Heart right ventricle (tissue), 16 donors: ENCODE results near the gene PEX14. TPM values are rescaled to one million over a fixed set of nuclear protein-coding genes. Genes with fewer than 3 reads are reported as not detected.

Source experiments
- ATAC-seq, 8 donors: fragments of 200-7000 bp; cut with Tn5 transposase; one replicate each; pipeline ENCODE4 v1.9.1; 2020; ENCODE audit warnings: mild to moderate bottlenecking in 8 of 8, moderate library complexity in 8 of 8, moderate number of reproducible peaks in 1 of 8
- DNase-seq, 2 donors: peaks; one replicate each; pipeline ENCODE4 v3.0.0-alpha.2; 2020
- H3K27ac ChIP-seq, 10 donors: fragments of 200-600 bp; sonication (generic) in 2 of 10; one replicate each; pipeline versions ENCODE4 v1.5.0 to v1.8.0; 2020 to 2022; ENCODE audit warnings: mild to moderate bottlenecking in 3 of 10
- H3K27me3 ChIP-seq, 7 donors: fragments of 200-600 bp; one replicate each; pipeline ENCODE4 v1.8.0; 2021 to 2022; ENCODE audit warnings: mild to moderate bottlenecking in 2 of 7
- H3K36me3 ChIP-seq, 9 donors: fragments of 200-600 bp; sonication (generic) in 1 of 9; one replicate each; pipeline versions ENCODE4 v1.5.0 to v1.8.0; 2020 to 2022; ENCODE audit warnings: mild to moderate bottlenecking in 2 of 9
- H3K4me1 ChIP-seq, 9 donors: fragments of 200-600 bp; sonication (generic) in 1 of 9; one replicate each; pipeline versions ENCODE4 v1.5.0 to v1.8.0; 2020 to 2022; ENCODE audit warnings: mild to moderate bottlenecking in 4 of 9
- H3K4me3 ChIP-seq, 10 donors: fragments of 200-600 bp; sonication (generic) in 2 of 10; one replicate each; pipeline versions ENCODE4 v1.5.0 to v1.8.0; 2020 to 2022; ENCODE audit warnings: mild to moderate bottlenecking in 7 of 10, moderate library complexity in 2 of 10
- H3K9me3 ChIP-seq, 11 donors: fragments of 200-600 bp in 10 of 11; sonication (generic) in 2 of 11; one replicate each; pipeline versions ENCODE4 v1.5.0 to v1.8.0; 2013 to 2022; ENCODE audit warnings: mild to moderate bottlenecking in 2 of 11, control low read depth in 1 of 11, moderate library complexity in 1 of 11
- WGBS, 2 donors: extraction: QIAGEN DNeasy Blood & Tissue Kit; methylation state at CpG; one replicate each; pipeline ENCODE4 v1.1.7; 2013; ENCODE audit warnings: inconsistent platforms in 1 of 2; 5-methylcytosine and 5-hydroxymethylcytosine counted together
- intact Hi-C, 10 donors: fragments of 100-400 bp; cut with DNase I; formaldehyde crosslinking; loops; one replicate each; pipeline versions ENCODE4 v1.11.1 to v1.14.2; 2022
- polyA plus RNA-seq, 2 donors: library from polyadenylated mRNA; stranded (reverse); fragments of 200-250 nt; gene quantifications; one replicate each; pipeline ENCODE4 v1.2.3, GENCODE V29; 2013
- total RNA-seq, 10 donors: library from RNA; stranded (reverse); fragmentation: NEBNext Ultra II Directional in 3 of 10; extraction: Animal tissue kit (Norgen Biotek cat#: 25700) in 3 of 10; gene quantifications; one replicate each; pipeline versions ENCODE4 v1.2.1 to v1.2.4, GENCODE V29; 2021 to 2023
- TF ChIP-seq, protein P1 (sequence below), 9 donors: fragments of 200-600 bp; sonication (generic) in 2 of 9; IDR thresholded peaks; one replicate each; pipeline versions ENCODE4 v1.5.0 to v1.8.0; 2021 to 2022; ENCODE audit warnings: antibody characterized with exemption in 9 of 9, mild to moderate bottlenecking in 5 of 9, moderate library complexity in 1 of 9
- donor health status: Arrhythmogenic right ventricular cardiomyopathy.
- donor health status: ischemic (EF 13 %, LVEDD 7.1; RV severe dilation, severe dysfunction).
- donor health status: healthy with polysubstance abuse.
- donor health status: DM: no; HTN: yes; CAD: no.
- donor health status: DM: no; HTN: no; CAD: no.
- donor health status: ischemic (EF 25% LVEDD 6.9; RV normal size, moderate dysfunction).
- donor health status: ischemic (EF 25% LVEDD 5.7; RV mildly dilated, moderate dysfunction).
- donor health status: healthy.
- donor health status: DM: yes; HTN: yes; CAD: no.
- donor health status: Ischemic cardiomyopathy.
- donor health status: ischemic (EF 35%, LVEDD 5.7; RV mildly dilated, moderate dysfunction).
- donor health status: nonischemic (EF 11% LVEDD 7.7; RV severe dilation, severe dysfunction).
- donor health status: DM: yes; HTN: yes; CAD: no.
- donor health status: PGD.
- donor health status: ischemic (EF 29% LVEDD 5.4; RV normal size, mild dysfunction).
- donor health status: nonischemic (EF 23%, LVEDD 6.1; RV moderate dilation, normal function).

Gene PEX14
- total and polyA plus RNA-seq, 12 donors = 17.1 to 31.9 (median 21.1) TPM

DNA sequence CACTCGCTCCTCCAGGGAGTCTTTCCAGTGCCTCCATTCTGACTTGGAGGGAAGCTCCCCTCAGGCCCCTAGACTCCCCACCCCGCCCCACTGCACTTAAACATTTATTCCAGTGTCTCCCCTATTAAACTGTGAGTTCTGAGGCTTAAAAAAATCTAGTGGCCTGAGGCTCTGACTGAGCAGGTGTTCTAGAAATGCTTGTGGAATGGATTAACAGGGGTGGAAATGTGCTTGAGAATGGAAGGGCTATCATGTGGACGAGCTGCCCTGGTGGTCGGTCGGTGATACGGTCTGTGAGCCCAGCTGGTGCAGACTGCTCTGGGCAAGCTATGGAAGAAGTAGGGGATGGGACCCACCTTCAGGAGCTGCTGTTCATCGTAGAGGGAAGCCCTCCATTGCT lies 130.2 kb downstream of the PEX14 start:
- no peak for ATAC-seq
- no peaks in the 10 kb centered on the region for H3K9me3 ChIP-seq
- TF ChIP-seq, protein P1, sequence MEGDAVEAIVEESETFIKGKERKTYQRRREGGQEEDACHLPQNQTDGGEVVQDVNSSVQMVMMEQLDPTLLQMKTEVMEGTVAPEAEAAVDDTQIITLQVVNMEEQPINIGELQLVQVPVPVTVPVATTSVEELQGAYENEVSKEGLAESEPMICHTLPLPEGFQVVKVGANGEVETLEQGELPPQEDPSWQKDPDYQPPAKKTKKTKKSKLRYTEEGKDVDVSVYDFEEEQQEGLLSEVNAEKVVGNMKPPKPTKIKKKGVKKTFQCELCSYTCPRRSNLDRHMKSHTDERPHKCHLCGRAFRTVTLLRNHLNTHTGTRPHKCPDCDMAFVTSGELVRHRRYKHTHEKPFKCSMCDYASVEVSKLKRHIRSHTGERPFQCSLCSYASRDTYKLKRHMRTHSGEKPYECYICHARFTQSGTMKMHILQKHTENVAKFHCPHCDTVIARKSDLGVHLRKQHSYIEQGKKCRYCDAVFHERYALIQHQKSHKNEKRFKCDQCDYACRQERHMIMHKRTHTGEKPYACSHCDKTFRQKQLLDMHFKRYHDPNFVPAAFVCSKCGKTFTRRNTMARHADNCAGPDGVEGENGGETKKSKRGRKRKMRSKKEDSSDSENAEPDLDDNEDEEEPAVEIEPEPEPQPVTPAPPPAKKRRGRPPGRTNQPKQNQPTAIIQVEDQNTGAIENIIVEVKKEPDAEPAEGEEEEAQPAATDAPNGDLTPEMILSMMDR (IDR thresholded peaks at IDR 0.05) = no peak
- 97 to 100% methylated on average over 7 of the region's 7 CpGs for WGBS, 2 donors
- peaks cover 0 to 17% (median 0%) of the 10 kb centered on the region in 9 donors for H3K36me3 ChIP-seq
- no peak for DNase-seq
- no peak overlapping the region for H3K27ac ChIP-seq
- no peaks in the 10 kb centered on the region for H3K27me3 ChIP-seq
- intact Hi-C loops = loop anchor here in 1 of 10 donors (10.0 kb wide), 1 partner anchor 60 kb away; no protein-coding TSS in a partner anchor
- no peaks in the 10 kb centered on the region for H3K4me1 ChIP-seq
- H3K4me3 ChIP-seq = no peak overlapping the region

- no peak overlapping the region for H3K4me3 ChIP-seq
- no peak overlapping the region for H3K27ac ChIP-seq
- TF ChIP-seq, protein P1 (IDR thresholded peaks at IDR 0.05) = no peak
- WGBS, 2 donors = 91 to 92% methylated on average over 7 of the region's 7 CpGs
- no peak for DNase-seq
- intact Hi-C loops = loop anchor here in 1 of 10 donors (10.0 kb wide), 1 partner anchor 61 kb away; no protein-coding TSS in a partner anchor
- H3K27me3 ChIP-seq = no peaks in the 10 kb centered on the region
- no peak for ATAC-seq
- peaks cover 0 to 7% (median 0%) of the 10 kb centered on the region in 9 donors for H3K4me1 ChIP-seq
- H3K9me3 ChIP-seq = no peaks in the 10 kb centered on the region
- H3K36me3 ChIP-seq = peaks cover 0 to 8% (median 0%) of the 10 kb centered on the region in 9 donors
Observed at GRCh38 chr1:10606064-10606463, 131.3 kb downstream of the PEX14 start.

DNA sequence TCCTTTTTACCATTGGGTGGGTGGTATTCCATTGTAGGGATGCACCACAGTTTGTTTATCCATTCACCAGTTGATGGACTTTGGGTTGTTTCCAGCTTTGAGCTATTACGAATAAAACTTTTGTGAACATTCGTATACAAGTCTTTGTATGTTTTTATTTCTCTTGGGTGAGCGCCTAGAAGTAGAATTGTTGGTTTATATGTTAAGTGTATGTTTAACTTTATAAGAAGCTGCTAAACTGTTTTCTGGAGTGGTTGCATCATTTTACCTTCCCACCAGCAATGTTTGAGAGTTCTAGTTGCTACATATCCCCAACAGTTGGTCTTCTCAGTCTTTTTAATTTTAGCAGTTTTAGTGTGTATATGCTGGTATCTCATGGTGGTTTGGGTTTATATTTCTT lies 132.5 kb downstream of the PEX14 start:
- Histone ChIP-seq H3K27me3 (no peaks in the 10 kb centered on the region), H3K36me3 (no peaks in the 10 kb centered on the region), H3K27ac (no peak overlapping the region), H3K4me1 (peaks cover 0 to 17% (median 7%) of the 10 kb centered on the region in 9 donors), H3K4me3 (no peak overlapping the region), H3K9me3 (no peaks in the 10 kb centered on the region)
- TF ChIP-seq, protein P1 (IDR thresholded peaks at IDR 0.05) = no peak
- 90 to 95% methylated on average over 3 of the region's 3 CpGs for WGBS, 2 donors
- DNase-seq (no peak), ATAC-seq (no peak)
- intact Hi-C loops = loop anchor here in 1 of 10 donors (10.0 kb wide), 1 partner anchor 62 kb away; no protein-coding TSS in a partner anchor

- no peak overlapping the region for H3K4me3 ChIP-seq
- no peak overlapping the region for H3K27ac ChIP-seq
- no peaks in the 10 kb centered on the region for H3K9me3 ChIP-seq
- WGBS, 2 donors = 96 to 97% methylated on average over 2 of the region's 2 CpGs
- ATAC-seq = no peak
- TF ChIP-seq, protein P1 (IDR thresholded peaks at IDR 0.05) = no peak
- H3K36me3 ChIP-seq = no peaks in the 10 kb centered on the region
- intact Hi-C loops = loop anchor here in 1 of 10 donors (10.0 kb wide), 1 partner anchor 64 kb away; no protein-coding TSS in a partner anchor
- peaks cover 0 to 25% (median 10%) of the 10 kb centered on the region in 9 donors for H3K4me1 ChIP-seq
- no peaks in the 10 kb centered on the region for H3K27me3 ChIP-seq
- DNase-seq = no peak
Observed at GRCh38 chr1:10608690-10609089, 133.9 kb downstream of the PEX14 start.
